Activated naive CD4-positive, alpha-beta T cell treated with anti-CD3 and anti-CD28 coated beads, Interleukin-2, amount 10 ng/mL, durations not matched to agents 5 hours and 36 hours (primary cell): ENCODE measurements around the gene CYP27B1. TPM values are rescaled to one million over a fixed set of nuclear protein-coding genes. Genes with fewer than 3 reads are reported as not detected.

Experiments
- microRNA-seq: library from miRNA; unstranded; fragments of <30 nt; microRNA quantifications from one replicate; pipeline ENCODE4 v1.2.0, GENCODE V29; 2022; ENCODE audit warnings: borderline microRNAs expressed, borderline replicate concordance
- total RNA-seq, 2 experiments: library from RNA; stranded (reverse); gene quantifications; one replicate each; pipeline ENCODE4 v1.2.3, GENCODE V29; 2021

CYP27B1 gene
- 1 to 10 TPM; 2.0 to 2.2 TPM for total RNA-seq

GRCh38 chr12:57766464-57767304 lies at the start of gene CYP27B1:
TSS of gene CYP27B1 (minus strand) at chr12:57767078. CDS start at chr12:57767041, 37 bp downstream.

GRCh38 chr12:57782608-57783465 lies 16.0 kb upstream of the CYP27B1 start, which contains the start of gene TSFM:
TSS of gene TSFM (plus strand) at chr12:57782787. CDS start at chr12:57782802, 15 bp downstream.

GRCh38 chr12:57772429-57773322 lies 5.8 kb upstream of the CYP27B1 start, which contains the start of gene EEF1AKMT3:
TSS of gene EEF1AKMT3 (plus strand) at chr12:57772614. CDS start at chr12:57772725, 111 bp downstream.

GRCh38 chr12:57771873-57772428 lies 5.1 kb upstream of the CYP27B1 start, which contains the start of gene METTL1:
TSS of gene METTL1 (minus strand) at chr12:57772105. CDS start at chr12:57772083, 22 bp downstream.

GRCh38 chr12:57754411-57755193 lies 12.3 kb downstream of the CYP27B1 start, which contains the start of gene MARCHF9:
TSS of gene MARCHF9 (plus strand) at chr12:57755103. CDS start at chr12:57755529, 426 bp downstream.

GRCh38 chr12:57751788-57752667 lies 14.8 kb downstream of the CYP27B1 start, which contains the start of gene CDK4:
TSS of gene CDK4 (minus strand) at chr12:57752310. CDS start at chr12:57751717, 593 bp downstream.

GRCh38 chr12:57744777-57745484 lies 21.9 kb downstream of the CYP27B1 start, which contains the start of gene TSPAN31:
TSS of gene TSPAN31 (plus strand) at chr12:57745039. CDS start at chr12:57745155, 116 bp downstream.

GRCh38 chr12:57738661-57739237 lies 28.1 kb downstream of the CYP27B1 start, which contains the start of gene AGAP2:
TSS of gene AGAP2 (minus strand) at chr12:57738742. CDS start at chr12:57738246, 496 bp downstream.

Small RNA genes lying within 50 kb of the gene (microRNA-seq; reads per million reads assigned to microRNA genes)
- gene MIR6759: not detected

Other genes with a start within 250 kb of the CYP27B1 start
- gene DDIT3, start 246.6 kb downstream of the CYP27B1 start, total RNA-seq: 10 to 100 TPM; 18.4 to 19.2 TPM
- 10 to 100 TPM; 78.2 to 82.2 TPM for gene MBD6, start 244.3 kb downstream of the CYP27B1 start, total RNA-seq
- 10 to 100 TPM; 78.3 to 80.0 TPM for gene DCTN2, start 219.9 kb downstream of the CYP27B1 start, total RNA-seq
- under 1 TPM; 0.58 to 0.71 TPM for gene KIF5A, start 217.0 kb downstream of the CYP27B1 start, total RNA-seq
- gene PIP4K2C, start 175.9 kb downstream of the CYP27B1 start, total RNA-seq: 10 to 100 TPM; 16.8 to 18.3 TPM
- 10 to 100 TPM; 22.1 to 24.5 TPM for gene DTX3, start 162.3 kb downstream of the CYP27B1 start, total RNA-seq
- gene ARHGEF25, start 155.6 kb downstream of the CYP27B1 start, total RNA-seq: 1 to 10 TPM in 1 of 2 experiments, under 1 TPM in 1; 0.76 to 1.1 TPM
- gene B4GALNT1, start 133.9 kb downstream of the CYP27B1 start, total RNA-seq: under 1 TPM; 0.33 to 0.63 TPM
- 100 to 1,000 TPM; 133 to 136 TPM for gene OS9, start 72.9 kb downstream of the CYP27B1 start, total RNA-seq
- gene AGAP2, start 28.3 kb downstream of the CYP27B1 start, total RNA-seq: 10 to 100 TPM; 66.7 to 68.6 TPM
- 10 to 100 TPM; 17.8 to 19.3 TPM for gene TSPAN31, start 22.0 kb downstream of the CYP27B1 start, total RNA-seq
- 10 to 100 TPM; 77.6 to 85.6 TPM for gene CDK4, start 14.8 kb downstream of the CYP27B1 start, total RNA-seq
- 10 to 100 TPM; 32.3 to 34.0 TPM for gene MARCHF9, start 12.0 kb downstream of the CYP27B1 start, total RNA-seq
- gene METTL1, start 5.0 kb upstream of the CYP27B1 start, total RNA-seq: 10 to 100 TPM; 15.4 to 16.0 TPM
- gene EEF1AKMT3, start 5.5 kb upstream of the CYP27B1 start, total RNA-seq: 1 to 10 TPM; 4.0 to 4.5 TPM
- gene TSFM, start 15.7 kb upstream of the CYP27B1 start, total RNA-seq: 10 to 100 TPM; 25.6 to 27.8 TPM
- 1 to 10 TPM; 3.4 to 3.7 TPM for gene AVIL, start 51.7 kb upstream of the CYP27B1 start, total RNA-seq
- gene CTDSP2, start 79.7 kb upstream of the CYP27B1 start, total RNA-seq: 100 to 1,000 TPM; 157 to 159 TPM
- gene ATP23, start 174.5 kb upstream of the CYP27B1 start, total RNA-seq: 10 to 100 TPM; 12.9 to 15.0 TPM